Measurements from ENCODE around the gene APOBEC3H.

Gene APOBEC3H

DNA sequence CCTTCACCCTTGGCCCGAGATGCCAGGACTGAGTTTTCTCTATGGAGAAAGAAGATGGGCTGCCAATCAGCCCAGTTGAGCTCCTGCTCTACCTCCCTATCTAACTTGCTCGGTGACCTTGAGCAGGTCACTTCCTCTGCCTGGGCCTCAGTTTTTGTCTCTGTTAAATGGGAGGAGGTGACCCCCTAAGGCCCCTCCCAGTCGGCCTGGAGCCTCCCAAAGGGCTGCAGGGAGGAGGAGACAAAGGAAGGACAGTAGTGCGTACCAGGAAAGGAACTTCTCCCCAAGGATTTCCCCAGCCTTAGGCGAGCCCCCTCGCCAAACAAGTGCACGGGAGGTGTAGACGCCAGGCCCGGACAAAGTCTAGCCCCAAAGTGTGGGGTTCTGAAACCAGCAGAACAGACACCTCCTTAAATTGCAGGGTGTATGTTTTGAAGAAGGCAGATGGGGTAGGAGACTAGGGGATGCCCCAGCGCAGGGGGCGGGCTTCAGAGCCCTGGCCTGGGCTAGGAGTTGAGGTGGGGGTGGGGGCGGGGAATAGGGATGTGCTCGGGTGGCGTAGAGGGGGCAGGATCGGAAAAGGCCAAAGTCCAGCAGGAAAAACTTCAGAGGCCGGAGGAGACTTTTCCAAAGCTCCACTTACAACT is 54.4 kb downstream of the APOBEC3H start:
- no peaks in the 10 kb centered on the region for H3K36me3 ChIP-seq (ENCODE audit: control insufficient read depth in 1 of 2, insufficient read depth in 2 of 2, low read length in 2 of 2)
- WGBS (ENCODE audit: extremely low coverage, insufficient coverage, insufficient read length) = no CpG with 5 or more reads among the region's 16 CpGs
- H3K14ac ChIP-seq (ENCODE audit: low read length) = no peak overlapping the region
- no peak overlapping the region for H2AK5ac ChIP-seq (ENCODE audit: low read length)
- H3K9ac ChIP-seq (ENCODE audit: low read length) = no peak overlapping the region
- no peak overlapping the region for H2BK120ac ChIP-seq (ENCODE audit: insufficient read depth, low read length, poor library complexity)
- no peak overlapping the region for H2AFZ ChIP-seq (ENCODE audit: insufficient read depth, low read length, poor library complexity)
- no peak overlapping the region for H3K4me2 ChIP-seq (ENCODE audit: low read length)
- peaks cover 5% of the 10 kb centered on the region for H3K79me2 ChIP-seq (ENCODE audit: control insufficient read depth, insufficient read depth, low read length, poor library complexity)
- no peak overlapping the region for H3K4me3 ChIP-seq (ENCODE audit: low read depth, low read length)
- no peak for DNase-seq
- no peak overlapping the region for H2BK5ac ChIP-seq (ENCODE audit: low read depth, low read length, poor library complexity)
- H3K4ac ChIP-seq (ENCODE audit: low read depth, low read length) = no peak overlapping the region
- no peak overlapping the region for H4K8ac ChIP-seq (ENCODE audit: low read depth, low read length)
- no peak overlapping the region for H4K91ac ChIP-seq (ENCODE audit: low read depth, low read length)
- H3K4me1 ChIP-seq (ENCODE audit: control insufficient read depth in 1 of 2, insufficient read depth in 2 of 2, low read length in 2 of 2) = peaks cover 8 to 9% of the 10 kb centered on the region in 2 experiments
- no peak overlapping the region for H3K23ac ChIP-seq (ENCODE audit: low read length)
- H3K9me3 ChIP-seq (ENCODE audit: insufficient read depth, low read depth, low read length) = peaks cover 2% of the 10 kb centered on the region
- no peak overlapping the region for H3K18ac ChIP-seq (ENCODE audit: low read length)
- H3K79me1 ChIP-seq (ENCODE audit: low read length) = peaks cover 10% of the 10 kb centered on the region
- no peak overlapping the region for H3K27ac ChIP-seq (ENCODE audit: low read depth, low read length)
- H4K12ac ChIP-seq (ENCODE audit: low read depth, low read length) = no peak overlapping the region
- H3K27me3 ChIP-seq (ENCODE audit: insufficient read depth, low read length) = peaks cover 6% of the 10 kb centered on the region
- no peak overlapping the region for H2BK12ac ChIP-seq (ENCODE audit: low read length)

GRCh38 chr22:39152024-39152510 is 55.0 kb downstream of the APOBEC3H start:
- Histone ChIP-seq H2BK5ac (ENCODE audit: low read depth, low read length, poor library complexity) (no peak overlapping the region), H3K14ac (ENCODE audit: low read length) (peak overlapping the region; percentile 33), H4K8ac (ENCODE audit: low read depth, low read length) (peak overlapping the region; percentile 68), H2BK12ac (ENCODE audit: low read length) (no peak overlapping the region), H2AK5ac (ENCODE audit: low read length) (no peak overlapping the region), H2BK120ac (ENCODE audit: insufficient read depth, low read length, poor library complexity) (no peak overlapping the region), H4K91ac (ENCODE audit: low read depth, low read length) (peak overlapping the region; percentile 58), H3K4me1 (ENCODE audit: control insufficient read depth in 1 of 2, insufficient read depth in 2 of 2, low read length in 2 of 2) (peaks cover 8 to 9% of the 10 kb centered on the region in 2 experiments), H3K4ac (ENCODE audit: low read depth, low read length) (no peak overlapping the region), H3K9ac (ENCODE audit: low read length) (peak overlapping the region; percentile 20), H2AFZ (ENCODE audit: insufficient read depth, low read length, poor library complexity) (peak overlapping the region; percentile 4), H3K4me2 (ENCODE audit: low read length) (peak overlapping the region; percentile 90), H3K79me2 (ENCODE audit: control insufficient read depth, insufficient read depth, low read length, poor library complexity) (peaks cover 5% of the 10 kb centered on the region), H3K4me3 (ENCODE audit: low read depth, low read length) (peak overlapping the region; percentile 77), H4K12ac (ENCODE audit: low read depth, low read length) (peak overlapping the region; percentile 17), H3K9me3 (ENCODE audit: insufficient read depth, low read depth, low read length) (peaks cover 2% of the 10 kb centered on the region), H3K27me3 (ENCODE audit: insufficient read depth, low read length) (peaks cover 6% of the 10 kb centered on the region), H3K23ac (ENCODE audit: low read length) (no peak overlapping the region), H3K36me3 (ENCODE audit: control insufficient read depth in 1 of 2, insufficient read depth in 2 of 2, low read length in 2 of 2) (no peaks in the 10 kb centered on the region), H3K18ac (ENCODE audit: low read length) (no peak overlapping the region), H3K27ac (ENCODE audit: low read depth, low read length) (no peak overlapping the region), H3K79me1 (ENCODE audit: low read length) (peaks cover 10% of the 10 kb centered on the region)
- WGBS (ENCODE audit: extremely low coverage, insufficient coverage, insufficient read length) = no CpG with 5 or more reads among the region's 44 CpGs
- DNase-seq = peak in 1 of 2 donors; percentile 40

- no peak within 1 kb of the TSS for H3K27ac ChIP-seq (ENCODE audit: low read depth, low read length)
- H3K4me1 ChIP-seq (ENCODE audit: control insufficient read depth in 1 of 2, insufficient read depth in 2 of 2, low read length in 2 of 2) = peaks cover 8 to 9% of the 10 kb centered on the region in 2 experiments
- peak within 1 kb of the TSS; percentile 52 for H2BK12ac ChIP-seq (ENCODE audit: low read length)
- H3K4ac ChIP-seq (ENCODE audit: low read depth, low read length) = peak within 1 kb of the TSS; percentile 76
- peaks cover 2% of the 10 kb centered on the region for H3K9me3 ChIP-seq (ENCODE audit: insufficient read depth, low read depth, low read length)
- H3K79me2 ChIP-seq (ENCODE audit: control insufficient read depth, insufficient read depth, low read length, poor library complexity) = peaks cover 5% of the 10 kb centered on the region
- H3K27me3 ChIP-seq (ENCODE audit: insufficient read depth, low read length) = peaks cover 6% of the 10 kb centered on the region
- peak within 1 kb of the TSS; percentile 96 for H3K4me2 ChIP-seq (ENCODE audit: low read length)
- peak; percentile 80 to 89 for DNase-seq
- H3K18ac ChIP-seq (ENCODE audit: low read length) = peak within 1 kb of the TSS; percentile 74
- no peak within 1 kb of the TSS for H2BK5ac ChIP-seq (ENCODE audit: low read depth, low read length, poor library complexity)
- H4K8ac ChIP-seq (ENCODE audit: low read depth, low read length) = peak within 1 kb of the TSS; percentile 96
- peak within 1 kb of the TSS; percentile 91 for H3K14ac ChIP-seq (ENCODE audit: low read length)
- no peak within 1 kb of the TSS for H2AK5ac ChIP-seq (ENCODE audit: low read length)
- H3K23ac ChIP-seq (ENCODE audit: low read length) = no peak within 1 kb of the TSS
- peak within 1 kb of the TSS; percentile 78 for H3K9ac ChIP-seq (ENCODE audit: low read length)
- H3K79me1 ChIP-seq (ENCODE audit: low read length) = peaks cover 10% of the 10 kb centered on the region
- H2AFZ ChIP-seq (ENCODE audit: insufficient read depth, low read length, poor library complexity) = peak within 1 kb of the TSS; percentile 95
- H2BK120ac ChIP-seq (ENCODE audit: insufficient read depth, low read length, poor library complexity) = peak within 1 kb of the TSS; percentile 44
- peak within 1 kb of the TSS; percentile 88 for H4K91ac ChIP-seq (ENCODE audit: low read depth, low read length)
- no peaks in the 10 kb centered on the region for H3K36me3 ChIP-seq (ENCODE audit: control insufficient read depth in 1 of 2, insufficient read depth in 2 of 2, low read length in 2 of 2)
- peak within 1 kb of the TSS; percentile 77 for H3K4me3 ChIP-seq (ENCODE audit: low read depth, low read length)
- WGBS (ENCODE audit: extremely low coverage, insufficient coverage, insufficient read length) = no CpG with 5 or more reads among the region's 98 CpGs
- peak within 1 kb of the TSS; percentile 73 for H4K12ac ChIP-seq (ENCODE audit: low read depth, low read length)
Measured at GRCh38 chr22:39152511-39153219, 55.6 kb downstream of the APOBEC3H start, which contains the start of gene CBX7. Gene CBX7, minus strand, starts transcription at chr22:39152680. Its CDS starts 236 bp downstream, at chr22:39152444.

DNA sequence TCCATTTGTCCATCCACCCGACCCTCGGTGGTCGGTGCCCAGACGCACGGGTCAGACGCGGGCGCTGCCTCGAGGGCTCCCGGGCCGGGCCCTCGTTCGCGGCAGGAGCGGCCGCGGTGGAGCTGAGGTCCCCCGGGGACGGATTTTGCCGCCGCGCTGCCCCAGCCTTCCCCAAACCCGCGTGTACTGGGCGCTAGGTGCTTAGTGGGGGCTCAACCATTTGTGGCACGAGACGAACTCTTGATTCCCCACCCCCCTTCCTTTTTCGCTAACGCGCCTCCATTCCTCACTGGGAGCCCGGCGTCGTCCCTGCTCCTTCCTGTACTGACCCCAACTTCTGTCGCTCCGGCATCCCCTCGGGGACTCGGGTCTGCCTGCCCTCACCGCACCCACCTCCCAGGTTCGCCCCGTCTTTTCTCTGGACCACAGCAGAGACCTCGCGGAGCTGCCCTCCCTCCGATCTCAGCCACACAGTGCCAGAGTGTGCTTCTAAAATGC is 56.2 kb downstream of the APOBEC3H start:
- WGBS (ENCODE audit: extremely low coverage, insufficient coverage, insufficient read length) = no CpG with 5 or more reads among the region's 43 CpGs
- peak overlapping the region; percentile 96 for H3K4me2 ChIP-seq (ENCODE audit: low read length)
- H3K23ac ChIP-seq (ENCODE audit: low read length) = no peak overlapping the region
- no peak overlapping the region for H2BK5ac ChIP-seq (ENCODE audit: low read depth, low read length, poor library complexity)
- peaks cover 5% of the 10 kb centered on the region for H3K79me2 ChIP-seq (ENCODE audit: control insufficient read depth, insufficient read depth, low read length, poor library complexity)
- H3K36me3 ChIP-seq (ENCODE audit: control insufficient read depth in 1 of 2, insufficient read depth in 2 of 2, low read length in 2 of 2) = no peaks in the 10 kb centered on the region
- H3K4ac ChIP-seq (ENCODE audit: low read depth, low read length) = peak overlapping the region; percentile 76
- H2BK12ac ChIP-seq (ENCODE audit: low read length) = peak overlapping the region; percentile 52
- H3K79me1 ChIP-seq (ENCODE audit: low read length) = peaks cover 10% of the 10 kb centered on the region
- H4K8ac ChIP-seq (ENCODE audit: low read depth, low read length) = peak overlapping the region; percentile 96
- H2AK5ac ChIP-seq (ENCODE audit: low read length) = no peak overlapping the region
- H4K12ac ChIP-seq (ENCODE audit: low read depth, low read length) = peak overlapping the region; percentile 73
- peak overlapping the region; percentile 78 for H3K9ac ChIP-seq (ENCODE audit: low read length)
- no peak overlapping the region for H3K27ac ChIP-seq (ENCODE audit: low read depth, low read length)
- peaks cover 2% of the 10 kb centered on the region for H3K9me3 ChIP-seq (ENCODE audit: insufficient read depth, low read depth, low read length)
- peak overlapping the region; percentile 91 for H3K14ac ChIP-seq (ENCODE audit: low read length)
- DNase-seq = no peak
- peaks cover 6% of the 10 kb centered on the region for H3K27me3 ChIP-seq (ENCODE audit: insufficient read depth, low read length)
- peak overlapping the region; percentile 68 for H3K4me3 ChIP-seq (ENCODE audit: low read depth, low read length)
- peak overlapping the region; percentile 74 for H3K18ac ChIP-seq (ENCODE audit: low read length)
- H4K91ac ChIP-seq (ENCODE audit: low read depth, low read length) = peak overlapping the region; percentile 88
- peak overlapping the region; percentile 44 for H2BK120ac ChIP-seq (ENCODE audit: insufficient read depth, low read length, poor library complexity)
- H3K4me1 ChIP-seq (ENCODE audit: control insufficient read depth in 1 of 2, insufficient read depth in 2 of 2, low read length in 2 of 2) = peaks cover 8 to 9% of the 10 kb centered on the region in 2 experiments
- H2AFZ ChIP-seq (ENCODE audit: insufficient read depth, low read length, poor library complexity) = peak overlapping the region; percentile 95
